ENCODE data around the gene BAHCC1. TPM values are rescaled to one million over a fixed set of nuclear protein-coding genes. Genes with fewer than 3 reads are reported as not detected.

BAHCC1 gene
- total and polyA plus RNA-seq, 9 of the 15 experiments (the other 6 are each of a cell fraction or from before 2014, with no cell fraction given) = 0.14 to 26.9 (median 5.0) TPM

- TF ChIP-seq ATF4 (CRISPR knock-in tag; IDR thresholded peaks at IDR 0.05) = no peak
- TF ChIP-seq ERF (CRISPR knock-in tag; IDR thresholded peaks at IDR 0.05) = no peak
- TF ChIP-seq HDAC6 (IDR thresholded peaks at IDR 0.05; ENCODE audit: low read depth, low read length) = no peak
- peak; percentile 68 for TF ChIP-seq PRDM10 (IDR thresholded peaks at IDR 0.05; ENCODE audit: partially characterized antibody)
- TF ChIP-seq KDM4B (IDR thresholded peaks at IDR 0.05; ENCODE audit: borderline replicate concordance in 2 of 2, low read depth in 1 of 2) = no peak
- TF ChIP-seq ZNF778 (CRISPR knock-in tag; IDR thresholded peaks at IDR 0.05) = no peak
- TF ChIP-seq CBX1 (IDR thresholded peaks at IDR 0.05; ENCODE audit: low read depth) = no peak
- peak; percentile 64 for TF ChIP-seq MGA (IDR thresholded peaks at IDR 0.05)
- no peak for TF ChIP-seq POLR2AphosphoS5 (IDR thresholded peaks at IDR 0.05; ENCODE audit: control insufficient read depth, insufficient read depth, low read depth, low read length)
- TF ChIP-seq ZKSCAN1 (IDR thresholded peaks at IDR 0.05; ENCODE audit: low read depth, low read length) = no peak
Measured at GRCh38 chr17:81354954-81355347, 40.3 kb upstream of the BAHCC1 start (continued).
